ENCODE results near the gene TUSC1. TPM values are rescaled to one million over a fixed set of nuclear protein-coding genes. Genes with fewer than 3 reads are reported as not detected.

The TUSC1 gene
- total and polyA plus RNA-seq, 2 of the 8 experiments (the other 6 are each of a cell fraction or from before 2014, with no cell fraction given) = 4.3 to 4.6 TPM

GRCh38 chr9:25678147-25678666 is at the start of gene TUSC1 (continued):
- TF ChIP-seq CHD7 (IDR thresholded peaks at IDR 0.05; ENCODE audit: insufficient replicate concordance, low read length) (no peak), ZNF274 (IDR thresholded peaks at IDR 0.05; ENCODE audit: borderline replicate concordance, extremely low read depth, low read length) (no peak), TEAD4 (IDR thresholded peaks at IDR 0.05; ENCODE audit: low read depth, low read length) (0 out of 2 replicates have a peak, but pooled peaks have one; percentile 1), POU5F1 (IDR thresholded peaks at IDR 0.05; ENCODE audit: low read depth, low read length) (no peak), FOSL1 (IDR thresholded peaks at IDR 0.05; ENCODE audit: insufficient read depth, low read depth, low read length) (no peak), CBX8 (IDR thresholded peaks at IDR 0.05; ENCODE audit: borderline replicate concordance, low read depth, low read length) (no peak), SP2 (IDR thresholded peaks at IDR 0.05; ENCODE audit: low read length) (no peak), RFX5 (IDR thresholded peaks at IDR 0.05; ENCODE audit: borderline replicate concordance, low read depth, low read length) (no peak), EGR1 (IDR thresholded peaks at IDR 0.05; ENCODE audit: borderline replicate concordance, low read depth, low read length) (no peak), NRF1 (IDR thresholded peaks at IDR 0.05; ENCODE audit: low read depth, low read length) (peak; percentile 44; the same call in 1 of the 2 replicates), E2F6 (IDR thresholded peaks at IDR 0.05) (peak; percentile 95)
